HT-29 (cell line): ENCODE data around the gene MAP1B. TPM values are rescaled to one million over a fixed set of nuclear protein-coding genes. Genes with fewer than 3 reads are reported as not detected.
A peak's percentile ranks its signal among the peaks of the same experiment; 100 is the strongest.
"Not testable (repeated sequence)": the region's sequence is repeated elsewhere in the genome, so short reads cannot be mapped to it uniquely, and the experiment has no call there.

ENCODE experiments used
- DNase-seq: peaks from one replicate; pipeline ENCODE4 v3.0.0-alpha.2; 2015; ENCODE audit warnings: low spot score
- total RNA-seq: library from RNA; depleted of rRNA; stranded (reverse); fragments of >200 nt; shearing (Covaris generic); gene quantifications from 2 replicates; pipeline ENCODE4 v1.2.3, GENCODE V29; 2014; rRNA removed

The MAP1B gene
- not detected in 2 replicates for total RNA-seq

GRCh38 chr5:72107131-72107900, at the start of gene MAP1B:
MAP1B (plus strand) TSS chr5:72107475; CDS start chr5:72107532, 57 bp downstream.
- no peak for DNase-seq

DNA sequence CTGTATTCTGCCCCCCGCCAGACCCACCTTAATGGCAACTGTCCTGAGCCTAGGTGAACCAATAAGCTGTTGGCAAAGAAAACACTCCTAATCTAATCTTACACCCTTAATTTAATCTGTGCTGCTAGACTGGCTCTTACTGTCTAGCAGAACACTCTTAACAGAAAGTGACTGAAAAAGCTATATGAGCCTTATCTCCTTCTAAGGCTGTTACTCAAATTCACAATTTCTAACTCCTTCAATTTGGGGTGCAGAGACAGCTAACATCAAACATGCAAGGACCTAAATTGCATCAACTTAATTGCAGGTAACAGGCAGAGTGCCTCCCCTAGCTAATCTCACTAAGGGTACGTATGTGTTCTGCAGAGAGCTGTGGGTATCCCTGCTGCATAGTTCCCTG, 49.5 kb upstream of the MAP1B start:
- DNase-seq: no peak

DNA sequence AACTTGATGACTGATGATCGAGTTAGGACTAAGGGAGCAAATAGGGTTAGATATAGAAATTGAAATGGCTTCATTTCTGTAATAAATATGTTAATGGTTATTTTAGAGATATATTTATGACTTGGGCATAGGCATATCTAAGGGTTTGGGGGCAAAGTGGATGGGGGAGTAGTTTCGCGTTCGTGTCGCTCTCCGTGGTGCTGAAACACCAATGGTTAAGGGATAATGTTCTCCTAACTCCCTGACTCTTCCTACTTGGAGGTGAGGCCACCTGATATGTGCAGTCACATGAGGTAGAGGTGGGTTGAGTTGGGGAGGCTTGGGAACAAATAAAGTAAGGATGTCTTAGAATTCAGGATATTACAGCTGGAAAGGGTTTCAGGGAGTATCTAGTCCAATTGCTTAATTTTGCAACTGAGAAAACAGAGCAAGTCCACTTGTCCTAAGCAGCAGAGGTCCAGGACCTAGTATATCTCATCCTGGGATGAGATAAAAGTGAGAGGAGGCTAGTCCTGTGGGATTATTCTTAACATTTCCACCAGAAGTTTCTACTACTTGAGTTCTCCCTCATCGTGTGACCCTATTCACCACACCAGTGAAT, 44.0 kb upstream of the MAP1B start:
- DNase-seq: peak; percentile 49

DNA sequence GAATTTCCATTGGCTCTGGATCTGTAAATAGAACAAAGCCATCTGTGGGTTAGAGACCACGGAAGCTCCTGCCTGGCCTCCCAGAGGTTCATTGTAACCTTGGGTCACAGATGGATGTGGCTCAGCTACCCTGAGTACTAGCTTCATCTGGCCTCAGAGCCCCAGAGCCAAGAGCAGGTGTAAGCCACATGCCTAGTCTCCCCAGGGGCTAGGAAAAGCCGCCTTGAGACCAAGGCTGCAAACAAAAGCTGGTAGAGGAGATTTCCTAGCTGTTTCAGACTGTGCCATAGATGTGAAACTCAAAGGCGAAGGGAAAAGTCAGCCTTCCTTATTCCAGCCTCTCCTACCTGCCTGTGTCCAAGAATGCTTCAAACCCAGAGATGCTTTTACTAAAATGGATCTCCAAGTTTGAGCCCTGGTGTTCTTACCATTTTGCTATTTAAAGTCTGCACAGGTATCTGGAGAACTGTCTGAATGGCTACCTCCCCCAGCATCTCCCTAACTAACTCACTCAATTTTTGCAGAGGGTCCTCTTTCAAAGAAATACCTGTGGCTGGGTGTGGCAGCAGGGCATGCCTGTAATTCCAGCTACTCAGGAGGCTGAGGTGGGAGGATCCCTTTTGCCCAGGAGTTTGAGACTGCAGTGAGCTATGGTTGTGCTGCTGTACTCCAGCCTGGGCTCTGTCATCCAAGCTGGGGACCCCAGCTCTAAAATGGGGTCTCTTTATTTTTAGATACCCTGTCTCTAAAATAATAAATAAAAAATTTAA, 42.3 kb upstream of the MAP1B start:
- DNase-seq: no peak

GRCh38 chr5:72065751-72066255, 41.5 kb upstream of the MAP1B start:
- no peak for DNase-seq

GRCh38 chr5:72066705-72067107, 40.6 kb upstream of the MAP1B start:
- no peak for DNase-seq

DNA sequence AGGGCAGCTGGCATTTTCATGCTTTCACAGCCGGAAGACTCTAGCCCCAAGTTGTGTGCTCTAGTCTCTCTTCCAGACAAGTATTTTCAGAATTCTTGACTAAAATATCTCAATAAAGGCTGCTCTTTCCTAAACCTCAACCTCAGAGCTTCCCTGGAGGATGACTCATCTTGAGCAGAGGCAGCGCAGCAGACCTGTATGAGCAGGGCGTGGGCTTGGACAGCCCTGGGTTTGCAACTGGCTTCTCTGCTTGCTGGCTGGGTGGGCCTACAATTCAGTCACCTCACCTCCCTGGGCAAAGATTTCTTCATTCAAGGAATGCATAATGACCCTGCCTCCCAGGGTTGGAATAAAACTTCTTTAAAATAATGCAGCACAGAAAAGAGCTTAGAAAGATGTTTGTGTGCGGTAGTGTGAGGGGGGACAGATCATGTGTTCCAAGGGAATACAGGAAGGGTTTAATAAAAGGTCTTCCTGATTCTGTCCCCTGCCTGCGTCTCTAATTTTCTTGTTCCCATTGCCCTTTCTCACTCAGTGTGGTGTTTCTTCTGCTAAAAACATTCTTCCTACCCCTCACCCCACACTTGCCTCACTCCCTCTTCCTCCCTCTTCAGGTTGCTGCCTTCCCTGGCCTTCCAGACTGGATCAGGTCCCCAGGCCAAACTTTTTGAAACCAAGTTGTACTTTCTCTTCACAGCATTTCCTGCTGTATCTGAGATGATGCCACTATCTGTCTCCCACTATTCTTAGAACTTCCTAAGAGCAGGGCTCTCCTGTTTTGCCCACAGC, 39.4 kb upstream of the MAP1B start:
- DNase-seq: no peak

DNA sequence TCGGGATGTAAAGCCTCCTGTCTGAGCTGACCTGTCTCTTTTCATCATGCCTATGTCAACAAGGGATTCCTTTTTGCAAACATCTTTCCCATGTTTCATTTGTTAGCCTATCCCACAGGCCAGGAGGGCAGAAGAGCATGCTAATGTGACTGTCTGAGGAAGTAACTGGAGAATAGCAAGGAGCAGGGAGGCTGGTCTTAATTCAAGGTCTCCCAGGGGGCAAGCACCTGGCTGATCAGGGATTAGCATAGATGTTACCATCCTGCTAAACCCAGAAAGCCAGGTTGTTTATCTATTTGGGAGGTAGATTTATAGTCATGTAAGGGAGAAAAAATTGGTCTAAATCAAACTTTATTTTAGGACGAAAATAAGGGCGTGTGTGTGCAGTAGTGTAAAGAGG, 36.7 kb upstream of the MAP1B start:
- DNase-seq: no peak

GRCh38 chr5:72071906-72072305, 35.4 kb upstream of the MAP1B start:
- no peak for DNase-seq

GRCh38 chr5:72074251-72074650, 33.0 kb upstream of the MAP1B start:
- DNase-seq: no peak

DNA sequence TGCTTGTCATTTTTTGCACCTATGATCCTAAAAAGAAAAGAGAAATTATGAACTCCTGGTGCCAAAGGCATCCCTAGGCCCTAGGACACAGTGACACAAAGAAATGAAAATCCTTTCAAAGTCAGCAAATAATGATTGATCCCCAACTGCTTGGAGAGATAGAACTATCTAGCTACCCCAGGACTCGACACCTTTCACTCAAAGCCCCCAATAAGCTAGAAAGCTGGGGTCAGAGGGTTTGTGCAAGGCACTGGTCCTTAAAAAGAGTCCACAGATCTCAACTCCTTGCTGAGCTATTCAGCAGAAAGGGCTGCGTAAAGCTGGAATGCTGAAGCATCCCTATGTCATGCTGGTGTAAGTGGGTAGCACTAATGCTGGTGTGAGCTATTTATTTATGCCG, 31.8 kb upstream of the MAP1B start:
- no peak for DNase-seq

GRCh38 chr5:72076621-72077300, 30.5 kb upstream of the MAP1B start:
- no peak for DNase-seq

DNA sequence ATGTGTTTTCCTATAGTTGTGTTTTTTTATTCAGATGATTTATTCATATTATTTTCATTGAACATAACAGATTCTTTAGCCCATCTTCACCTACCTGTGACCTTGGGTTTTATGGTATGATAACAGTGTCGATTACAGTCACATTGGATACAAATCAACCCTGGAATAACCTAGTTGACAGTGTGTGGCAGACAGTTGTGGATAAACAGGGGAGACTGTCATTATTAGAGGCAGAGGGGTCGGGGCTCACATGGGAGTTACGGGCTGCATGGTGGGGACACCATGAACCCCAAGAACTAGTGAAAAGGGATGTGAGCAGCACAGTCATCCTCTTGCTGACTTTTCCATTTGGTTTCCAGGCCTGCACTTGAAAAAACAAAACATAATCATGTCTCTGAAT, 29.9 kb upstream of the MAP1B start:
- no peak for DNase-seq

DNA sequence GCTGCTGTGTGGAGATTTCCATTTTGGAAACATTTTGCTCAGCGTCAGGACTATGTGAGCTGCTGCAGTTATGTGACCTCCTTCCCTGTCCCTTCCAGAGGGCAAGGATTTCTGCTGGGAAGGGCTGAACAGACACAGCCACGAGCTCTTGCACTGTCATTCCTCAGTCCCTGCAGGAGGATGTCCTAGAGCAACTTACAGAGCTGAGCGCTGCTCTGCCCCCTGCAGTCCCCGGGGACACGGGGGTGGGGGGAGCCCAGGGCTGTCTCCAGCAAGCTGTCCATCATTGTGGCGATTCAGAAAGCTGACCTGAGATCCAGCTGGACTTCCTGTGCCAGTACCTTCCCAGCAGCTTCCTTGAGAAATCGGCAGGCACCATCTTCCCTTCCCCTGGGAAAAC, 28.0 kb upstream of the MAP1B start:
- DNase-seq: no peak

GRCh38 chr5:72082048-72082447, 25.2 kb upstream of the MAP1B start:
- peak; percentile 19 for DNase-seq

- DNase-seq: no peak
Observed at GRCh38 chr5:72084876-72085275, 22.4 kb upstream of the MAP1B start.

GRCh38 chr5:72085319-72085718, 22.0 kb upstream of the MAP1B start:
- DNase-seq: no peak

DNA sequence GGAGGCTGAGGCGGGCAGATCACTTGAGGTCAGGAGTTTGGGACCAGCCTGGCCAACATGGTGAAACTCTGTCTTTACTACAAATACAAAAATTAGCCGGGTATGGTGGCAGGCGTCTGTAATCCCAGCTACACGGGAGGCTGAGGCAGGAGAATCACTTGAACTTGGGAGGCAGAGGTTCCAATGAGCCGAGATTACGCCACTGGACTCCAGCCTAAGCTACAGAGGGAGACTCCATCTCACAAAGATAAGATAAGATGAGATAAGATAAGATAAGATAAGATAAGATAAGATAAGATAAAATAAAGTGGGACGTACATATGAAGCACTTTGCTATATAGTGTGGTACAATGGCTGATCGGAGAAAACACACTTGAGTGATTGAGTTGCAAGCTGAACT, 17.6 kb upstream of the MAP1B start:
- not testable (repeated sequence) for DNase-seq

GRCh38 chr5:72092074-72092473, 15.2 kb upstream of the MAP1B start:
- DNase-seq: no peak

DNA sequence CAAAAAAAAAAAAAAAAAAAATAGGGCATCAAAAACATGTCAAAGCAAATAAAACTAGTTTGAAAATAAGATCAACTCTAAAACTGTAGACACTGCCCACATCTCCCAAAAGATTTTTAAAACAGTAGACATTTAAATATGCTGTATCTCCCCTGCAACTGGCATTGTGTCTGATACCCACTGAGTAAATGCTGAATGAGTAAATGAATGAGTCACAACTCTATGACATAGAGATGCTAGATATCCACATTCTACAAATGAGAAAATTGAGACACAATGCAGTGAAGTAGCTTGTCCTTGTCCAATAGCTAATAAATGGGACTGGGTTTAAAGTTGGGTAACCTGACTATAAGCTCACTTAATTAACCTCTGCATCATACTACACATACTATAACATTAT, 14.1 kb upstream of the MAP1B start:
- no peak for DNase-seq

- DNase-seq: no peak
Observed at GRCh38 chr5:72093824-72094223, 13.5 kb upstream of the MAP1B start.
